ENCODE results near the gene CCDC12.

DNA sequence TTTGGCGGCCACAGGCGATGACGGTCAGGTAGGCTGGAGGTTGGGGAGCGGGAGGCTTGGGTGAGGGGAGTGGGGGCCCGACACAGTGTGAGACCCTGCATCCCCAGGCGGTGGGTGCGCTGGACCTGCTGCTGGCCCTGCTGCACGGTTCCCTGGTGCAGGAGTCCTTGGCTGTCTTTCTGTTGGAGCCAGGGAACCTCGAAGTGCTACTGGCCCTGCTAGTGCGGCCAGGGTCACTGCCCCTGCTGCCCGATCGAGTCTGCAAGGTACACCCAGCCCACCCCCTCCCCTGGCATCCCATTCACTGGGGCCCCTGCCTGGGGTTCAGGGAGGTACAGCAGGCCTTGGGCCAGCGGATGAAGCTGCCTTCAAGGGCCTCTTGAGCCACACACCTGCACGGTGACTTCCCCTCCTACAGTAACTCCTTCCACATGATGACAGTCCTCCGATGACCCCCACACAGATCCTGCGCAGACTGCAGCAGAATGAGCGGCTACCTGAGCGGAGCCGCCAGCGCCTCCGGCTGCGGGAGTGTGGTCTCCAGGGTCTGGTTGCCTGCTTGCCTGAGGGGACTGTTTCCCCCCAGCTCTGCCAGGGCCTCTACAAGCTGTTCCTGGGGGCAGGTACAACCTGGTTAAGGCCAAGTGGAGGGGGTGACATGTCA, 22.4 kb upstream of the CCDC12 start:
- TF ChIP-seq POLR2AphosphoS5 (IDR thresholded peaks at IDR 0.05; ENCODE audit: borderline replicate concordance, low read depth, low read length) (no peak), EZH2 (IDR thresholded peaks at IDR 0.05) (no peak), FOXP2 (optimal IDR thresholded peaks at IDR 0.05; ENCODE audit: control extremely low read depth, extremely low read length, insufficient read depth) (no peak)

Measured in SK-N-MC (cell line).